ENCODE measurements around the gene ABLIM2.
A peak's percentile ranks its signal among the peaks of the same experiment; 100 is the strongest.

ABLIM2 gene

DNA sequence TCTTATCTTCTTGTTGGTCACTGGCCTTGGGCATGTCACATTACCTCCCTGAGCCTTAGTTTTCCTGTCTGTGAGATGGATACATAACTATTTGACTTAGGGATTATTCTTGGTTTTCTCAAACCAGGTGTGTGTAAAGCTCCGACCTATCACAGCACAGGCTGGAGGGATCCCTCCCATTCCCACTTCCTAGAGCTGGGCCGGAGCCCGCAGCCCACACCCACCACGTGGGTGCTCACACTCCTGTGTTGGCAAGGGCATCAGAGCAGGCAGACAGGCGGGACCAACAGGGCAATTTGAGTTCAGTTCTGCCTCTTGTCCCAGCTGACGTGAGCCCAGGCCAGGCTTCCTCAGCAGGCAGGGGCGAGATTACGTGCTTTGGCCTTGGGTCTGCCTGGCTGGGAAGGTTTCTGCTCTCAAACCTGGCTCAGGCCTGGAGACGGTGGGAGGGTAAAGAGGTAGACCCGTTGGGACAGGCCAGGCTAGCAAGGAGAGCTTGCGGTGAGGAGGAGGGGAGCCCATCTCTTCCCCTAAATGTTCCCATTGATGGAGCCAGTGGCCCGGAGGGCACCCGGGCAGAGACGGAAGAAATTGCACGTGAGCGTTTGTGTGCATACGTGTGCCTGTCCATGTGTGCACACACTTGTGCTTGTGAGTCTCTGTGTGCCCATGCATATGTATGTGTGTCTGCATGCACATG, 39.7 kb upstream of the ABLIM2 start:
- DNase-seq (no peak), ATAC-seq (no peak)
- no peaks in the 10 kb centered on the region for H3K9me3 Mint-ChIP-seq
- peak overlapping the region; percentile 80 to 90 for H3K4me3 Mint-ChIP-seq
- H3K27me3 Mint-ChIP-seq = peaks cover 16% of the 10 kb centered on the region
- peak overlapping the region in 1 of 2 donors; percentile 81 for H3K27ac Mint-ChIP-seq
- peaks cover 67% of the 10 kb centered on the region for H3K4me1 Mint-ChIP-seq

GRCh38 chr4:8197521-8197920, 38.9 kb upstream of the ABLIM2 start:
- Mint-ChIP-seq H3K27me3 (peaks cover 16% of the 10 kb centered on the region), H3K27ac (no peak overlapping the region), H3K4me3 (no peak overlapping the region), H3K9me3 (no peaks in the 10 kb centered on the region), H3K4me1 (peaks cover 70% of the 10 kb centered on the region)
- DNase-seq (no peak), ATAC-seq (no peak)

DNA sequence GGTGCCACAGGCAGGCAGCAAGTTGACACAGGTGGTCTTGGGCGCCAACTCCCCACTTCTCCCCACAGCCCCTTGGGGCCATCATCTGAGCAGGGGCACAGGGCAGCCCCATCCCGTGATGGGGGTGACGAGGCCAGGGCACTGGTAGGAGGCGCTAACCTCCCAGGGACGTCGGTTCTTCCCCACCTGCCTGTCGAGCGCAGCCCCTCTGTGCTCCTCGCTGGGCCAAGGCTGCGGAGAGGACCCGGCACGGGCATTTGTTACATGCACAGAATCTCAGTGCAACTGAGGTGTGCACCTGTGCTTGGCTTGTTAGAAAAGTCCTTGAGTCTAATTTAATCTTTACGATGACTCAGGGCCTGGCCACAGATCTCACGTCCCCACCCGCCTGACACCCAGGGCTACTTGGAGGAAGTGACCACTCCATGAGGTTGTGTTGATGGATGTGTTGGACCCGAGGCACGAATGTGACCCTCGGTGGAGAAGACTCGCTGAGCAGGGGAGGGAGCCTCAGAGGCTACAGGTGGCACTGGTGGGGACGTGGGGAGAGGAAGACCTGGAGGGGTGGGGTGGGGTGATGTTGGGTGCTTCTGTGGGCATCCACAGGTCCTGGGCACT, 37.3 kb upstream of the ABLIM2 start:
- Mint-ChIP-seq H3K27ac (peak overlapping the region in 1 of 2 donors; percentile 33), H3K27me3 (peaks cover 16% of the 10 kb centered on the region), H3K9me3 (no peaks in the 10 kb centered on the region), H3K4me1 (peaks cover 55% of the 10 kb centered on the region), H3K4me3 (no peak overlapping the region)
- DNase-seq (no peak), ATAC-seq (no peak)

DNA sequence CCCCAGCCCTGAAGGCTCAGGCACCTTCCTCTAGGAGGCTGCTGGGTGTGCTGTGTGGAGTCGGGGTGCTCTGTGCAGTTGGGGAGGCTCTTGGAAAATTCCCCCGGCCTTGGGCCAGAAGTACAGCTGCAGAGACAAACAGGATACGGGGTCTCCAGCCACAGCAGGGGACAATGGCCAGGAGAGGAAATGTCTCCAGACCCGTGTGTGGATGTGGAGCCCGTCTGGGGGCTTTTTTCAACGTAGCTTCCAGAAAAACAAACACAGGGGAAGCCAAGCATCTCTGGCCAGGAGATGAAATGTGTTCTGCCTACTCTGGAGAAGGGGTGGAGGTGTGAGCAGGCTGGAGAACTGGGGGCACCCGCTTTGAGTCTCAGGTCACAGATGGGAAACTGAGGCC, 36.8 kb upstream of the ABLIM2 start:
- H3K4me1 Mint-ChIP-seq = peaks cover 50% of the 10 kb centered on the region
- H3K27ac Mint-ChIP-seq = no peak overlapping the region
- H3K4me3 Mint-ChIP-seq = no peak overlapping the region
- peaks cover 16% of the 10 kb centered on the region for H3K27me3 Mint-ChIP-seq
- DNase-seq (no peak), ATAC-seq (no peak)
- no peaks in the 10 kb centered on the region for H3K9me3 Mint-ChIP-seq

GRCh38 chr4:8194306-8195242, 36.0 kb upstream of the ABLIM2 start:
- DNase-seq (no peak), ATAC-seq (no peak)
- Mint-ChIP-seq H3K27me3 (peaks cover 16% of the 10 kb centered on the region), H3K4me3 (no peak overlapping the region), H3K4me1 (peaks cover 42% of the 10 kb centered on the region), H3K27ac (peak overlapping the region in 1 of 2 donors; percentile 50), H3K9me3 (no peaks in the 10 kb centered on the region)

DNA sequence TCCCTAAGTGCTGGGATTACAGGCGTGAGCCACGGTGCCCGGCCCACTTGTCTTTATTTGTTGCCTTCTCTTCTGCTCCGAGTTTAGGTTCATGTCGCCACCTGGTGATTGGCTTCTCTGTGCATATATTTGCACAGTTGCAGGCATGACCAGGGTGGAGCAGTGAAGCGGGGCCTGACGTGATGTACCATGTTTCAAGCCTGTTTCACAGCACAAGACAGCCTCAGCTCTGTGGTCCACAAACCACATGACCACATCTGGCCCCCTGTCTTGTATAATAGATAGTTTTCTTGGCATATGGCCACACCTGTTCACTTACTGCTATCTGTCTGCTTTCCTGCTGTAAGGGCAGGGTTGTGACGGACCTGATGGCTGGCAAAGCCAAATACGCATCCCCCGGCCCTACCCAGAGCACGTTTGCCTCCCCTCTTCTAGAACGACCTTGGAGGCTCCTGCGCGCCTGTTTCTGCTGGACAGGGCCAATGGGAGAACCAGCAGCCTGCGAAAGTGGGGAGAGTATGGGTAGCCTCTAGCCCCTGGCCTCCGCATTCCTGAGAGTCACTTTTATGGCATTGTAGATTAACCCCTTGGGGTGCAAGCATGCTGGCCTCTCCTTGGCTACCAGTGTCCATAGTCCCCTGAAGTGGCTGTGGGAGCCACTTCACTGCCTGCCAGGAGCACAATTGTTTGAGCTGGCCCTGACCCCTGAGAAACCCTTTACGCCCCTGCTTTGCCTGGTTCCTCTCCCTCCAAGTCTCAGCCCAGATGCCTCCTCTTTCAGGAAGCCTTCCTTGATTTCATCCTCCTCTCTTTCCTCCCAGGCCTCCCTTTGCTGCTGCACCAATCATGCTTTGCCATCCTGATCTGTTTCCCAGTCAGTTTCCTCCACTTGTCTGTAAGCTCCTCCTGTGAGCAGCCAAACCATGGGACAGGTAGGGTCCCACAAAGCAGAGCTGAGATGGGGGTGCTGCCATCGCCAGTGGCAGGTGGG, 34.4 kb upstream of the ABLIM2 start:
- ATAC-seq (peak; percentile 71), DNase-seq (no peak)
- H3K4me3 Mint-ChIP-seq = no peak overlapping the region
- H3K27ac Mint-ChIP-seq = peak overlapping the region in 1 of 2 donors; percentile 21
- peaks cover 16% of the 10 kb centered on the region for H3K27me3 Mint-ChIP-seq
- H3K9me3 Mint-ChIP-seq = no peaks in the 10 kb centered on the region
- peaks cover 26% of the 10 kb centered on the region for H3K4me1 Mint-ChIP-seq

DNA sequence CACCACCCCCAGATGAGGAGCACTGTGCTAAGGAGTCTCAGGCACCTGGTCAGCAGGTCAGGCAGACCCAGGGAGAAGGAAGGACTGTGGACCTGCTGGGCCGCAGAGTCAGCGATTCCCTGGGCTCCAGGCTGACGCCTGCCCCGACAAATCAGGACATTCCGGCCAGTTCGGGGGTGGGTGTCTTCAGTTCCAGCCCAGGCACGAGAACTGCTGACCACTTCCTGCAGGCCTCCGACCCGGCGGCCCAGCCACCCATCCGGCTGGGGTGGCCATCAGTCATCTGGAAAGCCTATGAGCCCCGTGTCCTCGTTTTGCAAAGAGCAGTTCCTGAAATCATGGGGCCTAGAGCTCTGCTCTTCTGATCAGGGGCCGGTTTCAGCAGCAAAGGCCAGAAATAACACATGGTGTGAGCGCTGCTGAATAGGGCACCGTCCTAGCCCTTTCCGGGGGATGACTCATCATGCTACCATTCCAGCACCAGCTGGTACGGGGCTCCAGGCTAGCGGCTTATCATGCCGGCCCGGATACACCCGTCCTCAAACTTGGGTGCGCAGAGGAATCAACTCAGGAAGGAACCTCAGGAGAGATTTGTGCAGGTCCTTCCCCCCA, 32.6 kb upstream of the ABLIM2 start:
- DNase-seq (no peak), ATAC-seq (no peak)
- Mint-ChIP-seq H3K27me3 (peaks cover 2% of the 10 kb centered on the region), H3K4me3 (no peak overlapping the region), H3K9me3 (no peaks in the 10 kb centered on the region), H3K27ac (no peak overlapping the region), H3K4me1 (peaks cover 13% of the 10 kb centered on the region)

DNA sequence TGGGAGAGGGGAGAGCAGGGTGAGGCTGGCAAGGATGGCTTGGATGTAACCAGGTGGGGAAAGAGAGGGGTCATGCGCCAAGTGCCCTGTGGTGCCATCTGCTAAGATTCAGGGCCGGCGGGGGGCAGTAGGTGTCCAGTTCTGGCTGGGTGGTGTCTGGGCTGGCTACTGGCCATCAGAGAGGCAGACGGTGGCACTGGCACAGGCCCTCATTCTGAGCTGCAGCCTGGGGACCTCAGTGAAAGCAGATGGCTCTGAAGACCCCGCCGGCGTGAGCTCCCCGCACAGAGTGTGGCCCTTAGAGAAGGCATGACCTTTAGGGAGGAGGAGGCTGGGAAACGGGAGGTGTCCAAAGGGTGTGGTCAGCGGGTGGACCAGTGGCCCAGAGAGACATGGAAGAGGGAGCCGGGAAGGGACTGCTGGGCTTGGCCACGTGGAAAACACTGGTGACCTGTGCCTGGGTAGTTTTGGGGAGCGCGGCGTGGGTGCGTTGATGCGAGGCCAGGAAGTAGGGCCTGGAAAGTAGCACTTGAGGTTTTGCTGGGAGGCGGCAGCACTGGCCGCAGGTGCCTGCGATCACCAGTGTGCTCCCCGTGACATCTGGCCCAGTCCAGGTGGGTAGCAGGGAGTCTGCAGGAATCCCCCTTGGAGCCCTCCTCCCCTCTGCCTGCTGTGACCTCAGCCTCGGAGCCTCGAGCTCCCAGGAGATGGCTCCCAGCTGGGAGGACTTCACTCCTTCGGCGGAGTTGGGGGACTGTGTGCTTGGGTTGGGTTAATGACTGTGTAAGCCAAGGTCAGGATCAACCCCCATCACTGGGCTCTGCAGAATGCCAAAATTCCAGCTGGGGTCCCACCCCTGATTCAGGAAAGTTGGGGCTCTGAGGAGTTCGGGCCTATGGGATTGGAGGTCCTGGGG, 31.2 kb upstream of the ABLIM2 start:
- H3K27me3 Mint-ChIP-seq = no peaks in the 10 kb centered on the region
- no peak for DNase-seq
- ATAC-seq = no peak
- H3K27ac Mint-ChIP-seq = peak overlapping the region in 1 of 2 donors; percentile 43
- H3K4me3 Mint-ChIP-seq = no peak overlapping the region
- H3K4me1 Mint-ChIP-seq = peaks cover 12% of the 10 kb centered on the region
- H3K9me3 Mint-ChIP-seq = no peaks in the 10 kb centered on the region

- ATAC-seq (no peak), DNase-seq (no peak)
- H3K27ac Mint-ChIP-seq = no peak overlapping the region
- no peak overlapping the region for H3K4me3 Mint-ChIP-seq
- no peaks in the 10 kb centered on the region for H3K27me3 Mint-ChIP-seq
- H3K9me3 Mint-ChIP-seq = no peaks in the 10 kb centered on the region
- peaks cover 12% of the 10 kb centered on the region for H3K4me1 Mint-ChIP-seq
Observed at GRCh38 chr4:8188743-8189550, 30.3 kb upstream of the ABLIM2 start.

DNA sequence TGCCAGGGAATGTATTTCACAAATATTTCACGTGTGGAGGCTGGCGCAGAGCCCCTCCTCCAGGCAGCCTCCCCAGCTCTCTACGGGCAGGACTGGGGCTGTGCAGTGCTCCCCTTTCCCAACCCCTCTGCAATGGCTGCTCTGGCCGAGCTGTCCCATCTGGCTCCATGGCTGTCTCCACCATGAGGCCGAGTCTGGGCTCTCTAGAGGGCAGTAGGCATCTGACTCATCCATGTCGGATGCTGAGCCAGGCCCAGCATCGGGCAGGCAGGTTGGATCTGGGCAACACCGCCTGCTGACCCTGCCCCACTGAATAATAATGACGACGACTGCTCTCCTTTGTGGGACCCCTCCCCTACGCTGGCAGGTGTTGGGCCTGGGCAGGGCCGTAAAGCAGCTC, 29.5 kb upstream of the ABLIM2 start:
- H3K27ac Mint-ChIP-seq = no peak overlapping the region
- ATAC-seq = no peak

DNA sequence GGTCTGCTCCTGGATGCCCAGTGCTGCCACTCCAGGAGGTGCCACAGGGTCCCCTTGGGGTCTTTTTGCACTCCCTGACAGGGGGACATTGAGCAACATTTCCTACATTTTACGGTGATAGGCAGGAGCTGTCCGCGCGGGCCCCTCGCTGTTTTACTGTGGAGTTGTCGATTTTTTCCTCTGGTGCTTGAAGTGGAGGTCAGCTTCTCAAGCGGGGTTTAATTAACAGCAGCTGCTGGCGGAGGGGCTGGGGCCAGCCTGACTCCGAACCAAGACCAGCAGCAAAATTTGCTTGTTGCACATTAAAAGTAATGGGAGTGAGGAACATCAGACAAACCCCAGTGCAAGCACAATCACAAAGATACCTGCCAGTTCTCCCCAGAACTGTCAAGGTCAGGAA, 27.3 kb upstream of the ABLIM2 start:
- H3K4me1 Mint-ChIP-seq = no peaks in the 10 kb centered on the region
- ATAC-seq (no peak), DNase-seq (no peak)
- H3K4me3 Mint-ChIP-seq = no peak overlapping the region
- no peaks in the 10 kb centered on the region for H3K27me3 Mint-ChIP-seq
- no peak overlapping the region for H3K27ac Mint-ChIP-seq
- H3K9me3 Mint-ChIP-seq = no peaks in the 10 kb centered on the region

More for the DNA sequence above, 29.5 kb upstream of the ABLIM2 start:
- no peak overlapping the region for H3K4me3 Mint-ChIP-seq
- peaks cover 6% of the 10 kb centered on the region for H3K4me1 Mint-ChIP-seq
- H3K9me3 Mint-ChIP-seq = no peaks in the 10 kb centered on the region
- no peak for DNase-seq
- H3K27me3 Mint-ChIP-seq = no peaks in the 10 kb centered on the region

DNA sequence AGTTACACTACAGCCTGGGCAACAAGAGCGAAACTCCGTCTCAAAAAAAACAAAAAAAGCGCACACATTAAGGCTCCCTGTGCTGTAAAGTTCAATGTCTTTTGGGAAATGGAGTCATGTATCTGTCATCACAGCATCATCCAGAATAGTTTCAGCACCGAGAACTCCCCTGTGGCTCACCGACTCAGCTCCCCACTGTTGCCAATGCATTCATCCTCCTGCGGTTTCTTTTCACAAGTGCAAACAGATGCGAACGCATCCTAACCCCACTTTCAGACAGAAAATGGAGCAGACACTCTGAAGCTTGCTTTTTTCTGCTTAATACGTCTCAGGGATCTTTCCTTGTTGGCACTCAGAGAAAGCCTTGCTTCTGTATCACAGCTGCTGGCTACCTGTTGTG, 26.7 kb upstream of the ABLIM2 start:
- DNase-seq = no peak
- Mint-ChIP-seq H3K9me3 (no peaks in the 10 kb centered on the region), H3K4me1 (no peaks in the 10 kb centered on the region), H3K27ac (no peak overlapping the region), H3K27me3 (no peaks in the 10 kb centered on the region), H3K4me3 (no peak overlapping the region)
- no peak for ATAC-seq

GRCh38 chr4:8184061-8184460, 25.4 kb upstream of the ABLIM2 start:
- ATAC-seq = no peak
- no peaks in the 10 kb centered on the region for H3K9me3 Mint-ChIP-seq
- H3K4me3 Mint-ChIP-seq = no peak overlapping the region
- no peaks in the 10 kb centered on the region for H3K4me1 Mint-ChIP-seq
- H3K27ac Mint-ChIP-seq = no peak overlapping the region
- no peaks in the 10 kb centered on the region for H3K27me3 Mint-ChIP-seq
- DNase-seq = no peak

All from stimulated activated naive CD8-positive, alpha-beta T cell treated with anti-CD3 and anti-CD28 coated beads, Interleukin-15, amount 100 ng/mL, for 72 hours (primary cell).